Endothelial cell of umbilical vein (primary cell): ENCODE results near the gene PRRT1.

Experiments
- EZH2 ChIP-seq: IDR thresholded peaks from 2 replicates; pipeline ENCODE4 v1.6.1; 2012; ENCODE audit warnings: borderline replicate concordance, low read depth, mild to moderate bottlenecking, moderate library complexity, low read length, inconsistent platforms; ENCODE audit not compliant: severe bottlenecking
- JUN ChIP-seq: IDR thresholded peaks from 2 replicates; pipeline ENCODE4 v1.6.1; 2011; ENCODE audit warnings: borderline replicate concordance, low read depth; ENCODE audit not compliant: insufficient read length, insufficient read depth
- MYC ChIP-seq: IDR thresholded peaks from one replicate; pipeline ENCODE4 v1.6.1; 2011; ENCODE audit warnings: mild to moderate bottlenecking, low read depth, low read length
- POLR2A ChIP-seq: IDR thresholded peaks from 2 replicates; pipeline ENCODE4 v1.6.1; 2012; ENCODE audit warnings: low read depth, mild to moderate bottlenecking, control low read depth, low read length
- POLR2AphosphoS5 ChIP-seq: IDR thresholded peaks from 2 replicates; pipeline ENCODE4 v1.6.1; 2012; ENCODE audit warnings: low read depth, mild to moderate bottlenecking, control low read depth, low read length, moderate library complexity; ENCODE audit not compliant: insufficient read depth
- TF ChIP-seq, protein P1 (sequence below), 2 donors: IDR thresholded peaks; 1 replicate in 1 of 2; 2 replicates in 1 of 2; pipeline ENCODE4 v1.5.1; 2011; ENCODE audit warnings: low read length in 2 of 2, mild to moderate bottlenecking in 2 of 2, moderate library complexity in 2 of 2, control low read depth in 1 of 2, inconsistent platforms in 1 of 2, low read depth in 1 of 2; ENCODE audit not compliant: insufficient read depth in 1 of 2; ENCODE audit errors: extremely low read depth in 1 of 2
- TF ChIP-seq, protein P2 (sequence below): IDR thresholded peaks from 2 replicates; pipeline ENCODE4 v1.6.1; 2011; ENCODE audit not compliant: insufficient read depth, insufficient read length

DNA sequence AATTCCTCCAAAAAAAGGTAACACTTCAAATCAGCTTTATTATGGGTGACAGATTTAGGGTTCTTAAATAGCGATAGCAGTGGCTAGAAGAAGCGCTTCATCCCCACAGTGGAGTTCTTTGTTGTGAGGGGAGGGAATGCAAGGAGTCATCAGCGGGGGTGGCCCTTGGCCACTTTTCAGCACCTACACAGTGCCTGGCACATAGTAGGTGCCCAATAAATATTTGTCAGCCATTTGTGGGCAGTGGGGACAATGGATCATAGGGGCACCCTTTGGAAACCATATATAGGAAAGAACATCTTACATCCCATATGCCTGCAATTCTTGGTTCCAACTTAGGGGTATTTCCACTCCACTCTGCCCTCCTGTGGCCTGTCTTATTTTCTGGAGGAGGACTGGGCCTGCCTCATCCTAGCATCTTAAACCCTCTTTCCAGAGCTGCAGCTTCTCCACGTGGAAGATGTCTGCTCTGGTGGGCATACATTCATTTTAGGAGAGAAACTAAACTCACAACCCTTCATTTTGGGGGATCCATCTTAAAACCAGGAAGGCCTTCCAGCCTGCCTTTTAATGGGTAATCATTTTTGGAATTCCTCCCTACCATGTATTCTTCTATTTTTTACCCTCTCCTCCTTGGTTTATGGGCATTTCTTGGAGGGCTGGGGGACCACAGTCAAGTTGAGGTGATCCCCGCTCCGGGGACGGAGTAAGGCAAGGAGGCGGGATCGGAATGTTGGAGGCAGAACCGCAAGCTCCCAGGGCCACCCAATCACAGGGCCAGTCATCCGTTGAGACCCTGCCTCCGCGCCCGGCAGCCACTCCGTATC lies 43.3 kb upstream of the PRRT1 start:
- TF ChIP-seq POLR2A (no peak), MYC (no peak), JUN (no peak), POLR2AphosphoS5 (no peak), EZH2 (no peak)
- TF ChIP-seq, protein P1, sequence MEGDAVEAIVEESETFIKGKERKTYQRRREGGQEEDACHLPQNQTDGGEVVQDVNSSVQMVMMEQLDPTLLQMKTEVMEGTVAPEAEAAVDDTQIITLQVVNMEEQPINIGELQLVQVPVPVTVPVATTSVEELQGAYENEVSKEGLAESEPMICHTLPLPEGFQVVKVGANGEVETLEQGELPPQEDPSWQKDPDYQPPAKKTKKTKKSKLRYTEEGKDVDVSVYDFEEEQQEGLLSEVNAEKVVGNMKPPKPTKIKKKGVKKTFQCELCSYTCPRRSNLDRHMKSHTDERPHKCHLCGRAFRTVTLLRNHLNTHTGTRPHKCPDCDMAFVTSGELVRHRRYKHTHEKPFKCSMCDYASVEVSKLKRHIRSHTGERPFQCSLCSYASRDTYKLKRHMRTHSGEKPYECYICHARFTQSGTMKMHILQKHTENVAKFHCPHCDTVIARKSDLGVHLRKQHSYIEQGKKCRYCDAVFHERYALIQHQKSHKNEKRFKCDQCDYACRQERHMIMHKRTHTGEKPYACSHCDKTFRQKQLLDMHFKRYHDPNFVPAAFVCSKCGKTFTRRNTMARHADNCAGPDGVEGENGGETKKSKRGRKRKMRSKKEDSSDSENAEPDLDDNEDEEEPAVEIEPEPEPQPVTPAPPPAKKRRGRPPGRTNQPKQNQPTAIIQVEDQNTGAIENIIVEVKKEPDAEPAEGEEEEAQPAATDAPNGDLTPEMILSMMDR (IDR thresholded peaks at IDR 0.05; ENCODE audit: extremely low read depth in 1 of 2, insufficient read depth in 1 of 2, low read depth in 1 of 2, low read length in 2 of 2), result peak; percentile 43 to 48
- TF ChIP-seq, protein P2, sequence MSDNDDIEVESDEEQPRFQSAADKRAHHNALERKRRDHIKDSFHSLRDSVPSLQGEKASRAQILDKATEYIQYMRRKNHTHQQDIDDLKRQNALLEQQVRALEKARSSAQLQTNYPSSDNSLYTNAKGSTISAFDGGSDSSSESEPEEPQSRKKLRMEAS, result no peak
